Erythroblast (primary cell): ENCODE data around the gene BSCL2.

ENCODE experiments used
- DNase-seq, 2 experiments: peaks; one replicate each; lab custom pipeline; 2025; lab: John Stamatoyannopoulos, UW
- GATA1 ChIP-seq: IDR thresholded peaks from 2 replicates; pipeline ENCODE4 v1.6.1; 2011; ENCODE audit warnings: low read depth, mild to moderate bottlenecking, control low read depth, low read length, moderate library complexity
- POLR2A ChIP-seq: IDR thresholded peaks from 2 replicates; pipeline ENCODE4 v1.6.1; 2011; ENCODE audit warnings: mild to moderate bottlenecking, low read length

BSCL2 gene

DNA sequence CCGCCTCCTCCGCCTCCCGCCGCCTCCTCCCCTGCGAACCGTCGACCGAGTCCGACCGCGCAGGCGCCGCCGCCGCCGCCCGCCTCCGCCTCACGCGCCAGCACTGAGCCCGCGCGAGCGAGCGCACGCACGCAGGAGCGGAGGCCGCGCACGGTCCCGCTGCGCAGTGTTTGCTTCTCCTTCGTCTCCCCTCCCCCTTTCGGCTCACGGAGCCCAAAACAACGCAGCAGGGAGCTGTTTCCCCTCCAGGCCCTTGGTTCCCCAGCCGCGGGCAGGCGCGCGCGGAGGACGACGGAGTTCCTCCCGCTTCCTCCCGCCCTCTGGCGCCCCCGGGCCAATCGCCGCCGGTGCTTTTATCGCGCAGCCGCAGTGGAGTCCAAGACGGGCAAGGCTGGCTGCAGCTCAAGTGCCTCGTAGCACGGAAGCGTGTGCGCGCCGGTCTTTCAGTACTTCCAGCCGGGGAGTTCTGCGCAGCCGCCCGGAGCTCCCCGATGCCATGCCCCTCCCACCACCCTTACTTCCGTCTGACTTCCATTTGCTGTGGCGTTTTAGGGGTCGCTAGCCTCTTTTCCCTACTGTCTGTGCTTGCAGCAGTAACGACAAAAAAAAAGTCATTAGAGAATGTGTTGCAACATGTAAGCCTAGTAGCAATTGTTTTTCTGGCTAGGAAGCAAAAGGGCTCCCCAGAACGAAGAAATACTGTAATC is 20.1 kb upstream of the BSCL2 start, which contains the start of gene HNRNPUL2:
HNRNPUL2 (minus strand) TSS at position 293 of the 707 bp plus-strand sequence. CDS start 301 bp downstream, outside the sequence.
- no peak for TF ChIP-seq GATA1
- TF ChIP-seq POLR2A: peak; percentile 97
- DNase-seq: peak; percentile 99

DNA sequence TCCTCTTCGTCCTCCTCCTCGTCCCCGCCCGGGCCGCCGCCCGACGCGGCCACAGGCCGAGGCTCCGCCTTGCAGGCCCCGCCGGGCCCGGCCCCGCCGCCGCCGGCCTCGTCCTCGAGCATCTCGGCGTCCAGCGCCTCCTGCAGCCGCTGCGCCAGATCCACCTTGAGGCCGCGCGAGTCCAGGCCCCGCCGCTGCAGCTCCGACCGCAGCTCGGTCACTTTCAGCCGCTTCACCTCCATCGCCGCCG is 19.6 kb upstream of the BSCL2 start:
- no peak for TF ChIP-seq POLR2A
- no peak for TF ChIP-seq GATA1

DNA sequence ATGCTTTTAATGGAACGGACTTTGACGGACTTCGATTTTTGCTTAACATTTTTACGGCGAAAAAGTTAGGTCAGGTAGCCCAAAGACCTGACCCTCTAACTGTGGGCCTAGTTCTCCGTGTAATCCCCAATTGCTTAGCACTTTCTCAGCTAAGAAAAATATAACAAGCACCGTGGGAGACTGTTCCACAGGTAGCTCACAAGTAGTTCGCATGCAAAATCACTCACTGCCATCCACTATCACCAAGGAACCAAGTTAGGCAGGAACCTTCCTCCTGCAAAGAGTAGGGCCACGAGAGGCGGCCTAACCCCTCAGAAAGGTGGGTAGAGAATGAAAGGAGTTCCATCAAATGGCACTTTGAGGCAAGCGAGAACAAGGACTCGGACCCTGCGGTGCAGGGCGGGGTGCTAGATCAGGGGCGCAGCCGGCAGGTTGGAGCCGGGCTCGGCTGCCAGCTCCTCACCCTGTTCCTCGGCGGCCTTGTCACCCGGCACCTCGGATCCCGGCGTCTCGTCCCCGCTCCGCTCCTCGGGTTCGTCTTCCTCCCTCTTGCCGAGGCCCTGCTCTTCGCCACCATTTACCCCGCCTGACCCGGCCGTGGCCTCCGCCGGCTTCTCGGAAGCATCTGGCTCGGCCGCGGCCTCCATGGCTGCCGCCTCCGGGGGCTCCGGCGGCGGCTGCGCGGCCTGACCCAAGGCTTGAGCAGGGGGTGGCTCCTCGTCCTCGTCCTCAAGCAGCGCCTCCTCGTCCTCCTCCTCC is 19.1 kb upstream of the BSCL2 start:
- TF ChIP-seq POLR2A (no peak), GATA1 (no peak)
- DNase-seq: no peak

More for the DNA sequence above, 19.6 kb upstream of the BSCL2 start:
- no peak for DNase-seq

DNA sequence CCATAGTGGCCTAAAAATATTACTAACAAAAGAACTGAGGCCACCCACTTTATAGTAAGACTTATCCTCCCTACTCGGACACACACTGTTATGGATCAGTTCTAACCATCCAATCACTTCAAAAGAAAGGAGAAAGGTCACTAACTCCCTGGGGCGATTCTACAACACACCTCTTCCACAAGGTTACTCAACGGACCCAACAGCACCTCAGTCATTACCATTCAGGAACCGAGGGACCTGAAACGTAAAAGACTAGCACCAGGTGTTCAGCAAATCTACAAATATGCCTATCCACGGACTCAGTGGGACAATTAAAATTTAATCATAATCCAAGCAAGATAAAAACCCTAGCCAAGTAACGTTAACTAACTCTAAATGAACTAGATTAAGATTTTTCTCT is 18.4 kb upstream of the BSCL2 start:
- DNase-seq: peak in 1 of 2 experiments; percentile 54
- TF ChIP-seq POLR2A (no peak), GATA1 (no peak)

DNA sequence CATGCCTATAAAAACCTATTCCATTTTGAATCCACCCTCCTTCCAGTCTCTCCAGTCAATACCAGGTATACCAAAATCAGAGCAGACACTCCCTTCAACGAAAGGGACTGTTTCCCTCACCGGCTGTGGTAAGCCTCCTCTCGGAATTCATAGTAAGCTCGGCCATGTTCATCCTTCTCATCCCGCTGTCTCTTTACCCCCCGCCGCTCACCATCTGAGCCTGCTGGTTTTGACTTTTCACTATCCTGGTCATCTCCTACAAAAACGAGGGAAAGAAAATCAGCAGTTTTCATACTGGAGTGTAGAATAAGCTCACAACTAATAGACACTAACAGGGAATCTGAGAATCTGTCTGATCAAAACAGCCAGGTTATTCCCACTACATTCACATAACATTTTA is 16.9 kb upstream of the BSCL2 start:
- DNase-seq: no peak

DNA sequence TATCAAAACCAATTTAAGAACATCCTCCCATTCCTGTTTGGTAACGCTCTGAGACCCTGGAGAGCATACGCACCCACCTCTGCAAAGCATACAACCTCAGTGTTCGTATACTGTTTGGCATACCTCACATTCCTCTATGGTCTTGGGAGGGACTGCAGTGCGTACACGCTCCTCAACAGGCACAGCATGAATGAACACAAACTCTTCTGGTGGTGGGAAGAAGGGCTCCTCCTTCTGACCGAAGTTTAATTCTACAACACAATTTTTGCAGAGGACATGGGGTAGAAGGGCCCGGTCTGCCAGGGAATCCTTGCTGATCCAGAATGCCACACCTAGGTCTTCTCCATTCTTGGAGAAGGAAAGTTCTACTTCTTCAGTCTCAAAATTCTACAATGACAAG is 14.8 kb upstream of the BSCL2 start:
- peak in 1 of 2 experiments; percentile 24 for DNase-seq
- no peak for TF ChIP-seq POLR2A
- no peak for TF ChIP-seq GATA1

More for the DNA sequence above, 16.9 kb upstream of the BSCL2 start:
- TF ChIP-seq GATA1 (no peak), POLR2A (no peak)

DNA sequence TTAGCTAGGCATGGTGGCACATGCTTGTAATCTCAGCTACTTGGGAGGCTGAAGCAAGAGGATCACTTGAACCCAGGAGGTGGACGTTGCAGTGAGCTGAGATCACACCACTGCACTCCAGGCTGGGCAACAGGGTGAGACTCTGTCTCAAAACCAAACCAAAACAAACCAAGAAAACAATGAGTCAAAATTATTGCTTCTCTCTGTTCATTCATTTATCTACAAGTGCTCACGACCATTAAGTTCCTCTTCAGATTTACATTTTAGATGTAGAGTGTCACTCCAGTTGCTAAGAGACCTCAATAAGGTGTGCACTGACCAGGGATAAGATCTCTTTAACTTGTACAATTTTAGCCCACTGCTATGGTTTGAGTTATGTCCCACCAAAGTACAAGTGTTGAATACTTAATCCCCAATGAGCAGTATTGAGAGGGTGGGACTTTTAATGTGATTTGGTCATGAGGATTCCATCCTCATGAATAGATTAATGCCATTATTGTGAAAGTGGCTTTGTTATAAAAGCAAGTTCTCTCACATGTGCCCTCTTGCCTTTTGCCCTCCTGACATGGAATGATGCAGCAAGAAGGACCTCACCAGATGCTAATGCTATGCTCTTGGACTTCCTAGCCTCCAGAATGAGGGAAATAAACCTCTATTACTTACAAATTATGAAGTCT is 12.2 kb upstream of the BSCL2 start:
- no peak for TF ChIP-seq POLR2A
- no peak for TF ChIP-seq GATA1
- DNase-seq: no peak

DNA sequence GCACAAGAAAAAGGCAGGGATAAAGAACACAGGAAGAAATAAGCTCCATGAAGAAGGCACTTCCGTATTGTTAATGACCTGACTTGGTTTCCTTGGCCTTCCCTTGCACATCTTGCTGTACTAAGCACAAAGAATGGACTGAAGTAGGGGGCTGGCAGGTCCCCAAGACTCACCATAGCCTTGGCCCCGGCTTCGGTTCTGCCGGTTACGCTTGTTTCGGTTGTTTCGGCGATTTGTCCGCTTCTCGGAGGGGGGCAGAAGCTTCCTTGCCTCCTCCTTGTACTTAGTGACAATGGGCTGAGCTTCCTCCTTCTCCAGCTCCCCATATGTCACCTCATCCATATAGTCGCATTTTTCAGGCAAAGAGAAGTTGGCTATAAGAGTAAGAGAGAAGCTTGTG is 9.6 kb upstream of the BSCL2 start:
- TF ChIP-seq GATA1 (no peak), POLR2A (no peak)
- DNase-seq: no peak

DNA sequence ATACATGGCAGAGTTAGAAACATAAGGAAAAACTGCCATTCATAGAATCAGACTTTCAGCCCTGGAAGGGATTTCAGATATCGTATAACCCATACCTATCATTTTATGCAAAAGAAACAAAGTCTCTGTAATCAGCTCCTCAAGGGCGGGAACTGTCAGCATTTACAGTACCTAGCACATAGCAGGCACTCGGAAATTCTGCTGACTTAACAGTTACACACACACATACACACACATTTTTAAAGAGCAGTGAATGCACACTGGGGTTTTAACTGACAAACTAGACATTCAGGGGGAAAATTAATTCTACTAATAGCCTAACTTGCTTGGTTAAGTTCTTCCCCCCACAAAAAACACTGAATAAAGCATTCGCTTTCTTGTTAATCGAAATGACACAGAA is 9.0 kb upstream of the BSCL2 start:
- no peak for TF ChIP-seq POLR2A
- no peak for TF ChIP-seq GATA1

DNA sequence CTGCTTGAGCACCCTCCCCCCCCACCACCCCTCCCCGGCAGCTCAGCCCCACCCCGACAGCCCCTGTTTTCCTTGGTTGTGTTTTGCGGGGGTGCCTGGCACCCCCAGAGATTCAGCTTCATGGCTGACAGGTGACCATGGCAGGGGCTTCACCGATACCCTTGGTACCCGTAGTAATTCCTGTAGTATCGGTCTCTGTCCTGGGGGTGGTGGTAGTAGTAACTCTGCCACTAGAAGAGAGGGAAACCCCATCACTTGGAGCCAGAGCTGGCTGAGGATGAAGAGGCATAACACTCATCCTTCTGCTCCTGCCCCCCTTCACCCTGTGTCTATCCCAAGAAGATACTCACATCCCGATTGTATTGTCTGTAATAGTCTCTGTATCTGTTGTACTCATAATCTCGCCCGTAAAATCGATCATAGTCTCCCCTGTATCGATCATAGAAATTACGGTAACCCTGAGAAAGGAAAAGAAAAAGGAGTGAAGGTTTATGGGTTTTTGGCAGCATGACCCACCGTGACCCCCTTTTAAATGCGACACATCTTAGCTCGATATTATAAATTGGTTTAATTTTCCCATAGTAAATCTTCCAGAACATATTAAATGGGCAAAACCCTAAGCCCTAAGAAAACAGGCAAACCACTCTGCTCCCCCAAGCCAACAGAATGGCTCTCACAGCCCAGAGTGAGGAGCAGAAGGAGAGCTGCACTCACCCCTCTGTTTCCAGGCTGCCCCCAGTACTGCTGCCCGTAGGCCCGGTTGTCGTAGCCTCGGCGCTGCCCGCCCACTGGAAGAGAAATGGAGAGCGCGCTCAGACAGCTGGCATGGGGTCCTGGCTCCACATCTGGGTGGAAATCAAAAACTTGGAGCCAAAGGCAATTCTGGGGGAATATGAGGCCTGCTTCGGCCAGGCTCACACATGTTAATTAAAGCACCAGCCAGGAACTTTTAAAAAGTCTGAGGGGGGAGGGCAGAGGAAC is 8.2 kb upstream of the BSCL2 start:
- DNase-seq: no peak
- TF ChIP-seq POLR2A (no peak), GATA1 (no peak)

More for the DNA sequence above, 9.0 kb upstream of the BSCL2 start:
- no peak for DNase-seq

DNA sequence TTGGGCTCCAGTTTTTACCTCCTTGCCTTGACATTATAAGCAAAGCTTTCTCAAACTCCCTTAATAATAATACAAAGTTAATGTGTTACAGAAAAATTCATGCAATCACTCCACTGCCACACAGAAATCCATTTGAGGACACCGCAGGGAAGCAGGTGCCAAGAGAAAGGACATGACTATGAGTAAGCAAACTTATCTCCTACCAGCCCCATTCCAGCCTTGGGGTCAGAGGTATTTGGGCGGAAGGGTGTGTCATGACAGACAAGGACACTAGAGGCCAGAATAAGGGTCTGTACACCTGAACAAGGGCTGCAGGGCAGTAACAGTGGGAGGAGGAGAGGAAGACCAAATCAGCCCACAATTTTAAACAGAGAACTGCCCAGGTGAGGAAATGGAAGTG is 6.1 kb upstream of the BSCL2 start:
- no peak for TF ChIP-seq GATA1
- no peak for TF ChIP-seq POLR2A
- peak in 1 of 2 experiments; percentile 41 for DNase-seq

DNA sequence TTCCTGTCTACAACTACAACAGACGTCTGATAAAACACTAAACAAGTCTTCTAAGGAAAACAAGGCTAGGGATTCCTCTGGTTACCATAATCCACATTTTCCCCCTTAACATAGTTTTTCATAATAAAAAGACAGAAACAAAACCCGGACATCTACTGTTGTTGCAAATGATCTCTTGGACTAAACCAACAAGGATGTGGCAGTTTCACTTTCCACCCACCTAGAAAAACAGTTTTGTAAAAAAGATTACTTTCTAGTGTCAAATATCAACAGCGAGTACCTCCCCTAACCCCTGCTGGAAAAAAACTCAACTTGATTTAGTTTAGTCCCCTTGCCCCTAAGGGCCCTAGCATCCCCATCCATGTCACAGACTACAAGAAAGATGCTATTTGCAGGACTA is 5.6 kb upstream of the BSCL2 start:
- no peak for DNase-seq
- TF ChIP-seq GATA1 (no peak), POLR2A (no peak)

DNA sequence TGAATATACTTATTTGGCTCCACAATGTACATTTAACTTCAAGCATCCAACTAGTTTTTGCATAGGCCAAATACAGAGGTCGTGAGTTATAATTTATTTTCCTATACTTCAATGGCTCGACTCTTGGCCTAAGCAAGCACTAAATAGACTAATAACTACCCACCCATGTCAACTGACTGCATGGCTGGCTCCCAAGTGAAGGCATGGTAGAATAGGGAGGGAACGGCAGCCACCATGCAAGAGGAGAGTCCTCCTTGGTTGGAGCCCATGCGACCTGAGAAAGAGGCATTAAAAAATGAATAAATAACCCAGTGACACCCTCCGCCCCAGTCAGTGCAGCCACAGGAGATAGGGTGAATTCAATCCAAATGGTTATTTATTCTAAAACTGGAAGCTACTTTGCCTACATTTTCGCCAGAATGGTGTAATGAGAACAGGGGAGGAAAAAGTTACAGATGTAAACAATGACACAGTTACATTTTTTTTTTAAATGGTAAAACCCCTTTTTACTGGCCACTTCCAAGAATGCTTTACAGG is 5.1 kb upstream of the BSCL2 start:
- no peak for DNase-seq
- TF ChIP-seq GATA1 (no peak), POLR2A (no peak)
